GM19023 (cell line): ENCODE results near the gene CAVIN1.
"Not testable (repeated sequence)": the region's sequence is repeated elsewhere in the genome, so short reads cannot be mapped to it uniquely, and the experiment has no call there.

ENCODE experiments used
- ATAC-seq: cut with Tn5 transposase; IDR thresholded peaks from one replicate; pipeline ENCODE4 v1.9.1; 2021; ENCODE audit warnings: mild to moderate bottlenecking, moderate library complexity; ENCODE audit not compliant: unreplicated experiment

CAVIN1 gene

GRCh38 chr17:42381898-42382297 lies 41.2 kb downstream of the CAVIN1 start:
- ATAC-seq: no peak

- no peak for ATAC-seq
These were observed 42.1 kb downstream of the CAVIN1 start for GRCh38 chr17:42380935-42381334.

- ATAC-seq: no peak
These were observed 44.0 kb downstream of the CAVIN1 start for GRCh38 chr17:42378959-42379594.

DNA sequence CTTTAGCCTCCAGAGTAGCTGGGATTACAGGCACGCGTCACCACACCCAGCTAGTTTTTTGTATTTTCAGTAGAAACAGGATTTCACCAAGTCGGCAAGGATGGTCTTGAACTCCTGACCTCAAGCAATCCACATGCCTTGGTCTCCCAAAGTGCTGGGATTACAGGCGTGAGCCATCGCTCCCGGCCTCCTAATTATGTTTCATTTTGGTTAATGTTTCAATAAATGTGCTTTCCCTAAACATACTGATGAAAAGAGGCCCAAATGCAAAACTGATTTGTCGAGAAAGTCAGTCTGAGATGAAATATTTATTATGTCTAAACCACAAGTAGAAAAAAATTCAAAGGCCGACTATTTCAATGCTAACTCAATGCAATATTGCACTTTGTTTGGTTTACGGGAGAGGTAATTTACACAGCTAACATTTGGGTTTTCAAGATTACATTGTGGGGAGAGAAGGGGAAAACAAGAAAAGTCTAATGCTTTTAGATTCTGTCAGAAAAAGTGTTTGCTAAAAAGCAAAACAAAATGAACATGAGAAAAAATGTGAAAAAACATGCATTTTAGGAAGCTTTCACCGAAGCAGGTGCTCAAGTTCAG lies 44.6 kb downstream of the CAVIN1 start:
- no peak for ATAC-seq

GRCh38 chr17:42373896-42374295 lies 49.2 kb downstream of the CAVIN1 start:
- no peak for ATAC-seq

- no peak for ATAC-seq
These were observed 50.9 kb downstream of the CAVIN1 start for GRCh38 chr17:42372142-42372541.

DNA sequence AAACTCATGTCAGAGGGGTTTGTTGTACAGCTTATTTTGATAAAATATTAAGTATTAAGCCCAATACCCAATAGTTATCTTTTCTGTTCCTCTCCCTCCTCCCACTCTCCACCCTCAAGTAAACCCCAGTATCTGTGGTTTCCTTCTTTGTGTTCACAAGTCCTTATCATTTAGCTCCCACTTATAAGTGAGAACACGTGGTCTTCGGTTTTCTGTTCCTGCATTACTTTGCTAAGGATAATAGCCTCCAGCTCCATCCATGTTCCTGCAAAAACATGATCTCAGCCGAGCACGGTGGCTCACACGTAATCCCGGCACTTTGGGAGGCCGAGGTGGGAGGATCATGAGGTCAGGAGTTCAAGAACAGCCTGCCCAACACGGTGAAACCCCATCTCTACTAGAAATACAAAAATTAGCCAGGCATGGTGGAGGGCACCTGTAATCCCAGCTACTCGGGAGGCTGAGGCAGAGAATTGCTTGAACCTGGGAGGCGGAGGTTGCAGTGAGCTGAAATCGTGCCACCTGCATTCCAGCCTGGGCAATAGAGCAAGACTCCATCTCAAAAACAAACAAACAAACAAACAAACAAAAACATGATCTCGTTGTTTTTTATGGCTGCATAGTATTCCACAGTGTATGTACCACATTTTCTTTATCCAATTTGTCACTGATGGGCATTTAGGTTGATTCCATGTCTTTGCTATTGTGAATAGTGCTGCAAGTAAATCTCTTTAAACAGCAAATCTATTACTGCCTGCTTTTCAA lies 54.1 kb downstream of the CAVIN1 start:
- ATAC-seq: not testable (repeated sequence)

DNA sequence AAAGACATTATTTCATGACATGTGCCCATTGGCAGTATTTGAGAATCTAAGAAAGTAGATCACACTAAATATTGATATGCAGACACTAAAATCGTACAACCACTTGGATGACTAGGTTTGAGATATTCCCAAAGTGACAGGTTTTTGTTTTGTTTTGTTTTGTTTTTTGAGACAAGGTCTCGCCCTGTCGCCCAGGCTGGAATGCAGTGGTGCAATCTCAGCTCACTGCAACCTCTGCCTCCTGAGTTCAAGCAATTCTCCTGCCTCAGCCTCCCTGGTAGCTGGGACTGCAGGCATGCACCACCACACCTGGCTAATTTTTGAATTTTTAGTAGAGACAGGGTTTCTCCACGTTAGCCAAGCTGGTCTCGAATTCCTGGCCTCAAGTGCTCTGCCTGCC lies 54.7 kb downstream of the CAVIN1 start:
- ATAC-seq: not testable (repeated sequence)

GRCh38 chr17:42366176-42367023 lies 56.7 kb downstream of the CAVIN1 start:
- ATAC-seq: not testable (repeated sequence)

GRCh38 chr17:42365136-42365535 lies 57.9 kb downstream of the CAVIN1 start:
- ATAC-seq: no peak

DNA sequence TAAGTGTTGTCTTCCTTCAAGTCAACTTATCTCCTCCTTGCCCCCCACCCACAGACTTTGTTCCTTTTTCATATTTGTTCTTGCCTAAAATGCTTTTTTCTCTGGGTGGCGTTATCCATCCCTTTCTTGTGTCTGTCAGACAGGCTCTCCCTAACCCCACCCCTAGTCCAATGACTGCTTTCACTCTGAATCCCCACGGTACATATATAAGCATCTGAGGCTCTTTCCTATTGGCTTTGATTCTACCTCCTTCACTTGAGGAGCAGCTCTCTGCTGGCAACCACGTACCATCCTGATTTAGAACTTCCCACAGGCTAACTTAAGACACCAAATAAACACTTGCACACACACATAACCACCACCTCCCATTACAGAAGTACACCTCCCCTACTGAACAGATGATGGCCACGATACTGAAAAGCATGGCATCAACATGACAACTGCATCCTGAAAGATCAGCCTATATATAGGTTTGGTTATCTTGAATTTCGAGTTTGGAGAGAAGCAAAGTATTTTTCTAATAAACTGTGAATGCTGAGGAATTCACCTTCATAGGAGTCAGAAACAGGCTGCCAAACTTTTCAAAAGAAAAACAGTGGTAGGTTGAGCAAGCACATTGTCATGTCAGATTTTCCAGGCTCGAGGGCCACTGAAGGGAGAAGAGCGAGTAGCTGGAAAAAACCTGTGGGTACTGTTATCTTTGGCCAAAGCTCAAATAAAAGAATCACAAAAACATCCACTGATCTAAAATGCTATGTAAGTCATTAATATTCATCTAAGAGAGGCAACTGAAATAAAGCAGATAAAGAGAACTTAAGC lies 59.1 kb downstream of the CAVIN1 start:
- ATAC-seq: no peak

DNA sequence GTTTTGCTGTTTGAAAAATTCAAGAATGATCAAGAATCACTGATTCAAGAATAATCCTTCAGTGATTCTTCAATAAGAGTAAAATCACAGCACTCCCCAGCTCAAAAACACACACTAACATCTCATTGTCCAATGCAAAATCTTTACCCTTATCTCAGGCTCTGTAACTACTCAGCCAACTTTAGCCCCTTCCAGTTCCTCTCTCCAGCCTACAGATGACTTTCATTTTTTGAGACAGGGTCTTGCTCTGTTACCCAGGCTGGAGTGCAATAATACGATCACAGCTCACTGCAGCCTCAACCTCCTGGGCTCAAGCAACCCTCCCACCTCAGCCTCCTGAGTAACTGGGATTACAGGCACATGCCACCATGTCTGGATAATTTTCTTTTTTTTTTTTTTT lies 59.8 kb downstream of the CAVIN1 start:
- ATAC-seq: no peak

GRCh38 chr17:42362245-42362961 lies 60.7 kb downstream of the CAVIN1 start:
- no peak for ATAC-seq

DNA sequence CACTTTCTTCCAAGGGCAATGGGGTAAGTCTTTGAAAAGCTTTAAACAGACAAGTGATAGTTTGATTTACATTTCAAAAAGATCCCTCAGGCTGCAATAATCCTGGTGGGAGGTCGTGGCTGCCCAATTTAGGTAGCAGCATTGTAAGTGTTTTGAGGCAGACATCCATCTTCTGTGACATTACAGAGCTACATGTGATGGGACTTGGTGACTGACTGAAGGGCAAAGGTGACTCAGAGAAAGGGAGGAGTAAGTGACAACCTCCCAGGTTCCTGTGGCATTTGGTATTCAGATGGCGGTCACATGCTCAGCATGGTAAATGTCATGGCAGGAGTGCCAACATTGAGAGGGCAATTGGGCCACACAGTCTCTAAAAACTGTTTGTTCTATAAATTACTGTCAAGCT lies 61.3 kb downstream of the CAVIN1 start:
- no peak for ATAC-seq

- ATAC-seq: not testable (repeated sequence)
These were observed 62.7 kb downstream of the CAVIN1 start for GRCh38 chr17:42360388-42360787.

GRCh38 chr17:42359133-42359532 lies 63.9 kb downstream of the CAVIN1 start:
- no peak for ATAC-seq

DNA sequence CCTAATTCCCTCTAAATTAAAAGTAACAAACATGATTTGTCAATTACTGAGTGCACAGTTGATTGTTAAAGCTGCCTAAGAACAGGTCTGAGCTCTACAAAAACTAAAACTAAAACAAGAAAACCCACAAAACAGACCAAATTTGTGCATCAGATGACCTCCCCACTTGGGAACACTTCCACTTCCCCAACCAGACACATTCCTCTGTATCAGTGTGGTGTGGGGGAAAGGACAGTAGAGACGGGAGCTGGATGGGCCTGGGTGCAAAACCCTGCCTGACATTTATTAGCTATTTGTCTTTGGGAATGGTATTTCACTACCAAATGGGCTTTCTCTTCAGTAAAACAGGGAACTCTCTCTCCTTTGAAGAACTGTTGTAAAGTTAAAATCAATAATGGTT lies 64.6 kb downstream of the CAVIN1 start:
- ATAC-seq: no peak

- ATAC-seq: no peak
These were observed 67.9 kb downstream of the CAVIN1 start for GRCh38 chr17:42354956-42355843.
